GM19239 (cell line): ENCODE data around the gene PLPP3.

Experiments used
- DNase-seq: peaks from one replicate; pipeline ENCODE4 v3.0.0; 2011; ENCODE audit warnings: low spot score; ENCODE audit not compliant: insufficient read length
- FAIRE-seq: peaks from 2 replicates; lab custom pipeline; 2011; peaks lifted over from hg19 to GRCh38; lab: Jason Lieb, UNC

PLPP3 gene

DNA sequence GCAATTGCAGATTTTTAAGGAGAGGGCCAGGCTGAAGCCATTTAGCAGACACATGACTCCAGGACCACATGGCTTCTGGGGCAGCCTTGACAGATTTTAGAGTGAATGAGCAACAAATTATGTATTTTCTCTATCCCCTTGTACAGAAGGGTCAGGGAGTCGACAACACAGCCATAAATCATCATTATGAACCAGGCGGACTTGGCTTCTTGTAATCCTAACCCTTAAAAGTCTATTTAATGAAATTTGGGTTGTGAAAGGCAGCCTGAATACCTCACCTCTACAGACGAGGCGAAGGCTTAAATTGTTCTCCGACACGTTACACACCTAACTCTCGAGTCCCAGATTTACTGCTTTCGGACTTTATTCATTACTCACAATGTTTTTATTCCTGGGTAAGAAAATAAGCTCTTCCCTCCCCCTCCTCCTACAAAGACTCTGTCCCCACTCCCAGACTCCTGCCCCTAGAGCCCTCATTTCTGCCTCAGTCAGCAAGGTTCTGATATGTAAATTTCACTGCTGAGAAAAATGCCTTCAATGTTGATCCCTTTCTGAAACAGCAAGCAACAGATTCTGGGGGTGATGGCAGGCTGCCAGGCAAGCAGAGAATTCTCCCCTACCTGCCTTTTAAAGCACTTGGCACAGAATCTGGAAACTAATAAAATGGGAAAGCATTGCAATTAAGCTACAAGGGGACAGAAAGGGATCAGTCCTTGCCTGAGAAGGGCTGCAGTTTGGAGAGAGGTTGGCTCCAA, 51.6 kb downstream of the PLPP3 start:
- FAIRE-seq: no peak
- no peak for DNase-seq

DNA sequence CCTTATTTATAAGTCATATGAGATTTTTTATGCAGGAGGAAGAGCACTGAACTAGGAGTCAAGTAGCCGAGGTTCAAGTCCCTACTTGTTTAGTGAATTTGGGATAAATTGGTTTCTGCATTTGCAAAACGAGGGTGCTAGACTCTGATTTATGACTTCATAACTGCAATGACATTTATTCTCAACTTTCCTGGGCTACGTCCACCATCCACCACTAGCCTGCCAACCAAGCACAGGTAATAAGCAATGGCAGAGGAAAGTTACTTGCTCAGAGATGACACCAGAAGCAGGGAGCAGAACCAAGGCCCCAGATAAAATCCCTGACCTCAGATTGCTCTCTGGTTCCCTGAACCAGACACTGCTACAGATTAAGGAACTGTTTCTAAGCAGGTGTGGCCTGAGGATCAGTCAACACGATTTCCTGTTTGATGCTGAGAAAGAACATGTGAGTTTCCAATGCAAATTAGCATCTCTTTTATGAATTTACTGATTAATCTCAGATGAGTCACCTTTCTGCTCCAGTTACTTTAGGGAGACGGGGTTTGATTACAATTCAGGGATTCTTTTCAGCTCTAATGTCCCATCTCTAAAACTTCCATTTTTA, 52.7 kb downstream of the PLPP3 start:
- no peak for FAIRE-seq
- DNase-seq: peak; percentile 25

DNA sequence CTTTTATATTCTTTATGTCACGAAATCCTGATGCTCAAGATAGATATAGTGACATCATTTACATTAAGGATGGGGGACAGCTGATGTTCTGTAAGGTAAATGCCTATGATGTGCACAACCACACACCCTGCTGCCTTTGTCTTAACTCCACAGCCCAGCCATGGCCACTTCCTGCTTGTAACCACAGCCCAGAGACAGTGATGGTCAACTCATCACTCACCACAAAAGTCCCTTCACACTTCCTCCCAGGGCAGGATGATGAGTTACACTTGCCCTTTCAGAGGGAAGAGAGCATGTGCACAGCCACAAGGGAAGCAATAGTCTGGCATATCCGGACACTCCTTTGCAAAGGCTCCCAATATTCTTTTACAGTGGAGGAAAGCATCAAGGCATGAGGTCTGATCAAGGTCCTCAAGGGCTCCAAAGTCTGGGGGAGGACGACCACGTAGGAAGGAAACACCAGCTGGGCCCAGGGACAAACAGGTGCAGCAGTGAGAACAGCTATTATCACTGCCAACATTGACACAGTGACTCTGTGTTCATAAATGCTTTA, 53.8 kb downstream of the PLPP3 start:
- FAIRE-seq (peak; percentile 99), DNase-seq (no peak)

DNA sequence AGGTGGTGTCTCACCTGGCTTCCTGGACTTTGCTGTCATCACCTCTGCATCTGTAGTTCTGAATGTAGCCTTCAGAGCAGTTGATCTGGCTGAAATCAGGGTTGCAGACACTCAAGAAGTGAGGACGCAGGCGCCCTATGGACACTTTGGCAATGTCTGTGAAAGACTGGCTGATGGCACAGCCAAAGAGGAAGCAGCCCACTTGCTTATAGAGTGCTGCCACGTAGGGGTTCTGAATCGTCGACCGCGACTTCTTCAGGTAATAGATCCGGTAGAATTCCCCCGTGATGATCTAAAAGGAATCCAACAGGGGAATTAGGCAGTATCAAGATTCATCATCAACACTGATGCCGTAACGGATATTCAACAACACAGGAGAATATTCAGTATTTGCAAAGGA, 55.1 kb downstream of the PLPP3 start:
- DNase-seq (no peak), FAIRE-seq (no peak)

- FAIRE-seq: no peak
- DNase-seq: no peak
Observed at GRCh38 chr1:56522680-56523079, 56.7 kb downstream of the PLPP3 start.

- FAIRE-seq (no peak), DNase-seq (no peak)
Observed at GRCh38 chr1:56520016-56520601, 59.3 kb downstream of the PLPP3 start.

- DNase-seq (no peak), FAIRE-seq (no peak)
Observed at GRCh38 chr1:56517404-56518130, 61.8 kb downstream of the PLPP3 start.

- FAIRE-seq: peak; percentile 69
- DNase-seq: peak; percentile 39
Observed at GRCh38 chr1:56516539-56517252, 62.7 kb downstream of the PLPP3 start.

- FAIRE-seq: no peak
- no peak for DNase-seq
Observed at GRCh38 chr1:56515898-56516538, 63.3 kb downstream of the PLPP3 start.

DNA sequence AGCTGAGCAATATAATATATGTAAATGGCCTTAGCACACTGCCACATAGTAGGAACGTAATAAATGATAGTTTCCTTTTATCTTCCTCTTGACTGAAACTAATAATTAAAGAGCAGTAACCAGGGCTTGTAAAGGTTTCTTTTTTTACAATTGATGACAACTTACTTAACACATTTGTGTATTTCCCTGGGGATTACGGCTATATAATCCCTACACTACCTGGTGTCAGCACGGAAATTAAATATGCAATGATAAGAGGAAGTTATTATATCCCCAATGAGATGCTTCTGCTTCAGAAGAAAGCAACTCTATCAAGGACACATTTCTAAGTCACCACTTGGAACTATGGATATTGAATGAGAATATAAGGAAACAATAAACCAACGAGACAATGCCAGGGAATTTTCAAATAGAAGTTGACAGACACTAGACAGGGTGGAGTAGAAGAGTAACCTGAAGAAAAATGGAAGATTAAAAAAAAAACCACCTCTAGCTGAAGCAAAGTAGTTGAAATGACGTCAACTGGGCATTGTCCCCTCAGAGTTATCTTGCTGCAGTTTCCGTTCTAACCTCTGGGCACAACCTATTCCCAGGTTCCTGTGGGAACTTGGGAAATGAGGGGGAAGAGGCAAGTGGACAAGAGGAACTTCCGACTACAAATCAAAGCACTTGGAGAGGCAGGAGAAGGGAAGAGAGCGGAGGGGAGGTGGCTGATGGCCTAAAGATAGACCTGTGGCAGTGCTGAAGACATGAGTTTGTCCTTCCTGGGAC, 66.5 kb downstream of the PLPP3 start:
- DNase-seq: no peak
- FAIRE-seq: no peak

GRCh38 chr1:56511766-56512165, 67.6 kb downstream of the PLPP3 start:
- FAIRE-seq (no peak), DNase-seq (no peak)

- FAIRE-seq (no peak), DNase-seq (no peak)
Observed at GRCh38 chr1:56511364-56511763, 68.0 kb downstream of the PLPP3 start.

DNA sequence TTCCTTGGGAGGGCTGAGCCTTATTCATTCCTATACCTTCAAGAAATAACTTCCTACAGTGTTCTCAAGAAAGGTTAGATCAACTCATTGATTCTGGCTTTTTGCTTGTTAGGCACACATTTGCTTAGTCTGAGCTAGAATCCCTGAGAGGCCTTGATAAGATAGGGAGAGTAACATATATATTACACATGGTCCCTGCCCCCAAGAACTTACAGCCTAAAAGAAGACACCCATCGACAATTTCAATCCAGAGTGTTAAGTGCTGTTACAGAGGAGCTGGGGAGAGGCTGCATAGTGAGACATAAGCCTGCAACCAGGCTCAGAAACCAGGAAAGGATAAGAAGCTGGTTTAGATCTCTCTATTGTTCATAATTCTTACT, 68.7 kb downstream of the PLPP3 start:
- FAIRE-seq (no peak), DNase-seq (no peak)

DNA sequence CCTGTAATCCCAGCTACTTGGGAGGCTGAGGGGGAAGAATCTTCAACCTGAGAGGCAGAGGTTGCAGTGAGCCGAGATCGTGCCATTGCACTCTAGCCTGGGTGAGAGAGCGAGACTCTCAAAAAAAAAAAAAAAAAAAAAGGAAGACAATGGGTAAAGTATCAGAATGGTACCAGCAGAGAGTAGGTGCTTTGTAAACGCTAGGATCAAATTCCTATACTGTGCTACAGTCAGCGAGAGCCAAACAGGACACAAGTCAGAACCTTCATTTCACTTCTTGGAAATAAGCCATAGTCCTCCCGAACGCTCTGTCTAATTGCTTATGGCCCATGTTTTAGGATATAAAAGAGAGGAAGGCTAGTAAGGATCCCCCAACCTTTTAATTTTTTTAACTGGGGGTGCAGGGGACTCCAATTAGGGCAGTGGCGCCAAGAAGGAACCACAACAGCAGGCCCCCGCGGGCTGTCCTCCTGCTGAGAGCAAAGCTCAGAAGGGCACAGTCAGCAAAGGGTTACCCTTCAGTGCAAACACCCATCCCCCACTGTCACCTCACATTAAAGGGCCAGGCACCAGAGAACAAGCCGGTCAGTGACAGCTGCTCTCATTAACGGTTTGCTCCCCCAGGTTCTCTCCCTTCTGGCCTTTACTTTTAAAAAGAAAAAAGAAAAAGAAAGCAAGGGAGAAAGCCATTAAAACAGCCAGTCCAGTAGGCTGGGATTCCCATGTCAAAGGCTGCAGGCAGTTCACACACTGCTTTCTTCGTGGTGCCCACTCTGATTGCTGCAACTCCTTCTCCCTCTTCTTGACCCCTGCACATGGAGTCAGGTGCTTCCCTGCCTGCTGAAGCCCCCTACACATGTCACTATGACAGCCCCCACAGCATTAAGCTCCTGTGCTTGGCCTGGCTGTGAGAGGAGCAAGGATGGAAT, 69.4 kb downstream of the PLPP3 start:
- DNase-seq: no peak
- no peak for FAIRE-seq

GRCh38 chr1:56508523-56508983, 70.8 kb downstream of the PLPP3 start:
- FAIRE-seq: no peak
- DNase-seq: no peak

DNA sequence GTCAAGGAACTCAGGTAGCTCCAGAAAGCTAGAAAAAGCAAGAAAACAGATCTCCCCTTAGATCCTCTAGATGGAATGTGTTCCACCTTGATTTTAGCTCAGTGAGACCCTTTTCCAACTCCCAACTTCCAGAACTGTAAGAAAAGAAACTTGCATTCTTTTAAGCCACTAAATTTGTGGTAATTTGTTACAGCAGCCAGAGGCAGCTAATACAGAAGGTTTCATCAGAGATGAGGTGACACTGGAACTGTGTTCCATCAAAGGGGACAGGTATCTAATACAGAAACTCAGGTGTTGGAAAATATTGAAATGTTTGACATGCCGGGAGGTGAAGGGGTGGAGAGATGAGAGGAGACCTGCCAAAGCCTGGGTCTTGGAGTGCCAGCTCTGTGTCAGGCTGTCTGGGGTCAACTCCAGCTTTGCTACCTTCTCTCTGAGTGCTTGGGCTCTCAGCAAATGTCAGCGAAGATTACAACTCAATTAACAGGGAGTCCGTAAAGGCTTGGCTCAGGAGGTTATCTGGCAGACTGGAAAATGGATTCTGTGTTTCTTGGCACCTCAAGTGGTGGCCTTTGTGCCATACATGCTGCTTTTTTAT, 71.3 kb downstream of the PLPP3 start:
- no peak for DNase-seq
- FAIRE-seq: no peak

GRCh38 chr1:56506951-56507491, 72.3 kb downstream of the PLPP3 start:
- no peak for FAIRE-seq

More at GRCh38 chr1:56506951-56507491, 72.3 kb downstream of the PLPP3 start:
- no peak for DNase-seq
